IMR-90 (cell line): ENCODE results near the gene TP53BP1. TPM values are rescaled to one million over a fixed set of nuclear protein-coding genes. Genes with fewer than 3 reads are reported as not detected.

ENCODE experiments used
- ATAC-seq: fragments of 200-7000 bp; cut with Tn5 transposase; 2 replicates; pipeline ENCODE4 v1.9.1; 2020; ENCODE audit warnings: low read depth, mild to moderate bottlenecking, moderate library complexity
- BruUV-seq: library from RNA; stranded (reverse); fragments of 400-500 nt; replicated peaks from 2 replicates; lab custom pipeline; 2021; lab: Mats Ljungman, UMichigan
- CTCF ChIA-PET: fragments of 300-600 bp; formaldehyde crosslinking; extraction: SDS; loops from one replicate; lab custom pipeline; 2021; ENCODE audit warnings: antibody characterized with exemption; lab: Yijun Ruan, JAX
- POLR2A ChIA-PET: fragments of 300-600 bp; sonication (Branson Sonifier 250); formaldehyde crosslinking; loops from one replicate; lab custom pipeline; 2022; ENCODE audit warnings: antibody characterized with exemption; ENCODE audit not compliant: unreplicated experiment; lab: Charles Lee
- DNase-seq: peaks from one replicate; pipeline ENCODE4 v3.0.0; 2013
- H2AFZ ChIP-seq: replicated peaks from 2 replicates; pipeline ENCODE3; 2013; ENCODE audit warnings: low read length, mild to moderate bottlenecking; ENCODE audit not compliant: poor library complexity
- H2AK5ac ChIP-seq: 2 replicates; pipeline ENCODE4 v1.6.1; 2013; ENCODE audit warnings: low read depth, low read length, inconsistent platforms
- H2AK9ac ChIP-seq: replicated peaks from 2 replicates; pipeline ENCODE3; 2013; ENCODE audit warnings: mild to moderate bottlenecking, low read depth, low read length, moderate library complexity; ENCODE audit not compliant: poor library complexity
- H2BK120ac ChIP-seq: 2 replicates; pipeline ENCODE4 v1.6.1; 2013; ENCODE audit warnings: low read depth, low read length, inconsistent platforms
- H2BK15ac ChIP-seq: 3 replicates; pipeline ENCODE4 v1.6.1; 2013; ENCODE audit warnings: low read depth, low read length, inconsistent platforms
- H2BK20ac ChIP-seq: 2 replicates; pipeline ENCODE4 v1.6.1; 2013; ENCODE audit warnings: low read depth, mild to moderate bottlenecking, inconsistent platforms, low read length, moderate library complexity
- H2BK5ac ChIP-seq: 2 replicates; pipeline ENCODE4 v1.6.1; 2013; ENCODE audit warnings: mild to moderate bottlenecking, low read depth, low read length, inconsistent platforms; ENCODE audit not compliant: poor library complexity, severe bottlenecking
- H3K14ac ChIP-seq: replicated peaks from 2 replicates; pipeline ENCODE4 v1.6.1; 2013; ENCODE audit warnings: low read depth, low read length, inconsistent platforms
- H3K18ac ChIP-seq: 2 replicates; pipeline ENCODE4 v1.6.1; 2013; ENCODE audit warnings: low read depth, low read length, control low read depth
- H3K23ac ChIP-seq: 2 replicates; pipeline ENCODE4 v1.6.1; 2013; ENCODE audit warnings: low read depth, low read length, inconsistent platforms
- H3K27ac ChIP-seq: 2 replicates; pipeline ENCODE4 v1.5.1; 2013; ENCODE audit warnings: mild to moderate bottlenecking, control low read depth, low read length; ENCODE audit not compliant: insufficient read depth
- H3K27me3 ChIP-seq: 2 replicates; pipeline ENCODE4 v1.6.1; 2013; ENCODE audit warnings: low read length; ENCODE audit not compliant: control insufficient read depth, insufficient read depth
- H3K36me3 ChIP-seq: 2 replicates; pipeline ENCODE4 v1.6.1; 2013; ENCODE audit warnings: low read length, mixed read lengths; ENCODE audit not compliant: control insufficient read depth, insufficient read depth
- H3K4ac ChIP-seq: 2 replicates; pipeline ENCODE4 v1.6.1; 2013; ENCODE audit warnings: low read depth, low read length, inconsistent platforms
- H3K4me1 ChIP-seq: 2 replicates; pipeline ENCODE4 v1.6.1; 2013; ENCODE audit warnings: low read length, mixed read lengths; ENCODE audit not compliant: control insufficient read depth, insufficient read depth
- H3K4me2 ChIP-seq: 2 replicates; pipeline ENCODE4 v1.6.1; 2013; ENCODE audit warnings: low read depth, mild to moderate bottlenecking, control low read depth, low read length, moderate library complexity
- H3K4me3 ChIP-seq: 2 replicates; pipeline ENCODE4 v1.5.1; 2013; ENCODE audit warnings: low read depth, mild to moderate bottlenecking, control low read depth, low read length, moderate library complexity; ENCODE audit not compliant: insufficient read depth
- H3K56ac ChIP-seq: 2 replicates; pipeline ENCODE4 v1.6.1; 2013; ENCODE audit warnings: low read length, inconsistent platforms; ENCODE audit not compliant: insufficient read depth; ENCODE audit errors: extremely low read depth
- H3K79me1 ChIP-seq, 2 experiments: 2 replicates each; pipeline ENCODE4 v1.6.1; 2013; ENCODE audit warnings: low read length in 2 of 2, inconsistent platforms in 1 of 2, low read depth in 1 of 2
- H3K9ac ChIP-seq: 2 replicates; pipeline ENCODE4 v1.6.1; 2013; ENCODE audit warnings: low read depth, low read length, control low read depth
- H3K9me1 ChIP-seq: 2 replicates; pipeline ENCODE4 v1.6.1; 2013; ENCODE audit warnings: low read length, inconsistent platforms; ENCODE audit not compliant: insufficient read depth
- H3K9me3 ChIP-seq: 2 replicates; pipeline ENCODE4 v1.6.1; 2013; ENCODE audit warnings: low read length; ENCODE audit not compliant: control insufficient read depth, insufficient read depth
- H4K20me1 ChIP-seq: 2 replicates; pipeline ENCODE4 v1.6.1; 2013; ENCODE audit warnings: low read length, inconsistent platforms; ENCODE audit not compliant: insufficient read depth
- H4K5ac ChIP-seq: 2 replicates; pipeline ENCODE4 v1.6.1; 2013; ENCODE audit warnings: mild to moderate bottlenecking, low read depth, low read length, control low read depth
- H4K8ac ChIP-seq, 2 experiments: 2 replicates each; pipeline ENCODE4 v1.6.1; 2013; ENCODE audit warnings: low read depth in 2 of 2, low read length in 2 of 2, control low read depth in 1 of 2, inconsistent platforms in 1 of 2
- H4K91ac ChIP-seq: 2 replicates; pipeline ENCODE4 v1.6.1; 2013; ENCODE audit warnings: low read depth, low read length, inconsistent platforms; ENCODE audit not compliant: insufficient read depth
- CEBPB ChIP-seq: IDR thresholded peaks from 2 replicates; pipeline ENCODE4 v1.6.1; 2012; ENCODE audit warnings: low read depth, low read length, improper control_type of control experiment
- CHD1 ChIP-seq: IDR thresholded peaks from 2 replicates; pipeline ENCODE4 v1.6.1; 2012; ENCODE audit warnings: low read depth, low read length, improper control_type of control experiment
- CTCF ChIP-seq: conservative IDR thresholded peaks from 2 replicates; pipeline ENCODE4 v1.5.1; 2012; ENCODE audit warnings: mild to moderate bottlenecking, low read depth, low read length, improper control_type of control experiment
- MAFK ChIP-seq: IDR thresholded peaks from 2 replicates; pipeline ENCODE4 v1.6.1; 2012; ENCODE audit warnings: low read depth, low read length, improper control_type of control experiment
- RAD21 ChIP-seq: IDR thresholded peaks from 2 replicates; pipeline ENCODE4 v1.6.1; 2012; ENCODE audit warnings: low read length, improper control_type of control experiment
- SMC3 ChIP-seq: fragments of 150-350 bp; IDR thresholded peaks from 2 replicates; pipeline ENCODE4 v1.6.1; 2016; ENCODE audit warnings: low read depth, mild to moderate bottlenecking, antibody characterized with exemption, low read length, moderate library complexity
- WGBS, 2 experiments: methylation state at CpG; one replicate each; pipeline versions ENCODE4 v1.1.5 to v1.1.7; 2013; ENCODE audit warnings: missing lambda C conversion rate in 2 of 2; ENCODE audit not compliant: insufficient read length in 1 of 2; ENCODE audit errors: extremely low coverage in 2 of 2; 5-methylcytosine and 5-hydroxymethylcytosine counted together
- dilution Hi-C: fragments of 300-500 bp; cut with HindIII; formaldehyde crosslinking; loops from one replicate; pipeline ENCODE4 v1.14.3; 2018; ENCODE audit warnings: low sequenced_read_pairs; ENCODE audit not compliant: unreplicated experiment
- in situ Hi-C: fragments of 300-500 bp; cut with MboI; formaldehyde crosslinking; loops from 3 replicates; pipeline ENCODE4 v1.14.3; 2019; ENCODE audit warnings: low sequenced_read_pairs, inconsistent platforms, mixed read lengths
- intact Hi-C: fragments of 100-400 bp; cut with micrococcal nuclease; formaldehyde crosslinking; loops from 2 replicates; pipeline ENCODE4 v1.10.0; 2022
- polyA plus RNA-seq, 3 experiments: library from polyadenylated mRNA; depleted of rRNA; stranded (reverse); fragments of >200 nt; gene quantifications; 2 replicates each; pipeline ENCODE4 v1.2.3, GENCODE V29; 2012; ENCODE audit warnings: low replicate concordance in 1 of 3
- total RNA-seq: library from RNA; depleted of rRNA; stranded (reverse); fragments of >200 nt; gene quantifications from 2 replicates; pipeline ENCODE4 v1.2.3, GENCODE V29; 2012

The TP53BP1 gene
- total and polyA plus RNA-seq, 2 of the 4 experiments (the other 2 are of a cell fraction) = 36.3 to 64.5 TPM

DNA sequence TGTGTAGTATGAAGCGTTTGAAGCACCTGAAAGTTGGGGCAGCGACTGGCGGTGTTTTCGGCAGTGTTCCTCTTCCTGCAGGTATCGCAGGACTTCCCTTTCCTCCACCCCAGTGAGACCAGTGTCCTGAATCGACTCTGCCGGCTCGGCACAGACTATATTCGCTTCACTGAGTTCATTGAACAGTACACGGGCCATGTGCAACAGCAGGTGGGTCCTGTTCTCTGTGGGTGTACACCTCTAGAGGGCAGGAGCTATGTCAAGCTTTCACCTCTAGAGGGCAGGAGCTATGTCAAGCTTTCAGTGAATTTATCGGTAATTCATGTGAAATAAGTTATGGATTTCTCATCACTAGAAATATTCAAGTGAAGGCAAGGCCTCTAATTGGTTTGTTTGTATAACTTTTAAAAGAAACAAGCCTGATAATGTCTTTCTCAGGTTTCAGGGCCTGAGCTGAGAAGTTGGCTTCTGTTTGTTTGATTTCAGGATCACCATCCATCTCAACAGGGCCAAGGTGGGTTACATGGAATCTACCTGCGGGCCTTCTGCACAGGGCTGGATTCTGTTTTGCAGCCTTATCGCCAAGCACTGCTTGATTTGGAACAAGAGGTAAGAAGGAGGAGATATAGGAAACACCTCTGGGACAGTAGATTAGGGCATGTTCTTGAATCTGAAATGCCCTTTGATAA is 116.8 kb downstream of the TP53BP1 start:
- Histone ChIP-seq H2BK5ac (no peak overlapping the region), H3K18ac (no peak overlapping the region), H3K4me2 (no peak overlapping the region), H3K4me1 (no peaks in the 10 kb centered on the region), H2BK120ac (no peak overlapping the region), H3K79me1 (peaks cover 9 to 22% of the 10 kb centered on the region in 2 experiments), H2BK15ac (no peak overlapping the region), H3K14ac (no peak overlapping the region), H2AK9ac (no peak overlapping the region), H4K5ac (no peak overlapping the region), H3K4ac (no peak overlapping the region), H3K4me3 (no peak overlapping the region), H4K91ac (no peak overlapping the region), H2BK20ac (no peak overlapping the region), H3K9me1 (no peaks in the 10 kb centered on the region), H4K20me1 (no peaks in the 10 kb centered on the region), H3K27me3 (no peaks in the 10 kb centered on the region), H4K8ac (no peak overlapping the region), H2AFZ (no peak overlapping the region), H2AK5ac (no peak overlapping the region), H3K9ac (no peak overlapping the region), H3K23ac (no peak overlapping the region), H3K56ac (no peak overlapping the region), H3K27ac (no peak overlapping the region), H3K36me3 (peaks cover 7% of the 10 kb centered on the region), H3K9me3 (no peaks in the 10 kb centered on the region)
- DNase-seq = peak; percentile 39
- ChIA-PET CTCF (interaction anchor here (0.5 to 1.0 kb wide), 5 partner anchors 10 to 383 kb away, joined by 3 to 5 read pairs (median 4); no protein-coding TSS in a partner anchor), POLR2A (no interaction called here)
- 100% methylated on average over 1 of the region's 13 CpGs; no CpG with 5 or more reads in 1 of the 2 experiments for WGBS, 2 experiments
- TF ChIP-seq CEBPB = no peak
- TF ChIP-seq MAFK = no peak
- TF ChIP-seq RAD21 = peak; percentile 24; the same call in 1 of the 2 replicates
- peak; percentile 23; the same call in 1 of the 2 replicates for TF ChIP-seq SMC3
- peak; percentile 64 for TF ChIP-seq CTCF
- TF ChIP-seq CHD1 = no peak
- BruUV-seq = no TSS peak
- peak; percentile 74 for ATAC-seq
- in situ Hi-C loops = no loop called here
- intact Hi-C loops = no loop called here
- dilution Hi-C loops = no loop called here
